ENCODE measurements around the gene LEFTY1. TPM values are rescaled to one million over a fixed set of nuclear protein-coding genes. Genes with fewer than 3 reads are reported as not detected.

LEFTY1 gene
- total RNA-seq, 1 experiment from 2014 or later = 0.64 TPM

- Histone ChIP-seq H3K27me3 (ENCODE audit: insufficient read depth, low read length) (no peaks in the 10 kb centered on the region), H2AFZ (ENCODE audit: low read depth, low read length, poor library complexity, severe bottlenecking) (no peak overlapping the region), H3K9me2 (ENCODE audit: insufficient read depth) (no peaks in the 10 kb centered on the region), H3K9ac (ENCODE audit: low read length) (no peak overlapping the region), H3K27ac (ENCODE audit: low read depth, low read length) (no peak overlapping the region), H4K20me1 (ENCODE audit: insufficient read depth) (no peaks in the 10 kb centered on the region), H3K36me3 (ENCODE audit: control insufficient read depth in 1 of 2, insufficient read depth in 2 of 2, low read length in 2 of 2) (peaks cover 0 to 4% of the 10 kb centered on the region in 2 experiments; a peak in 2 of 4 replicates), H3K79me2 (ENCODE audit: insufficient read depth, low read length) (no peaks in the 10 kb centered on the region), H3K4me2 (ENCODE audit: low read length) (no peak overlapping the region), H3K9me3 (ENCODE audit: control insufficient read depth in 1 of 2, insufficient read depth in 1 of 2, low read depth in 1 of 2, low read length in 2 of 2) (no peaks in the 10 kb centered on the region), H3K4me3 (replicated peaks in 1 of 2; ENCODE audit: low read depth in 1 of 2, low read length in 2 of 2) (no peak overlapping the region), H3K4me1 (ENCODE audit: control insufficient read depth in 1 of 2, insufficient read depth in 2 of 2, low read length in 2 of 2) (0 out of 4 replicates have a peak, but pooled peaks cover 0 to 3% of the 10 kb centered on the region in 2 experiments)
- ATAC-seq (no peak), DNase-seq (ENCODE audit: low read depth, low spot score) (no peak)
- TF ChIP-seq SIN3A (IDR thresholded peaks at IDR 0.05; ENCODE audit: low read depth) (no peak), SP1 (IDR thresholded peaks at IDR 0.05; ENCODE audit: low read depth) (no peak), JUND (IDR thresholded peaks at IDR 0.05) (no peak), EZH2phosphoT487 (IDR thresholded peaks at IDR 0.05; ENCODE audit: borderline replicate concordance) (no peak), EZH2 (IDR thresholded peaks at IDR 0.05) (no peak), RAD21 (IDR thresholded peaks at IDR 0.05; ENCODE audit: low read depth) (no peak), POLR2AphosphoS5 (IDR thresholded peaks at IDR 0.05; ENCODE audit: low read depth, low read length) (no peak), FOSL1 (IDR thresholded peaks at IDR 0.05; ENCODE audit: low read depth) (no peak), ZFX (IDR thresholded peaks at IDR 0.05) (no peak), YY1 (IDR thresholded peaks at IDR 0.05; ENCODE audit: extremely low read depth, insufficient replicate concordance, low read depth, low read length) (no peak), TCF7L2 (IDR thresholded peaks at IDR 0.05; ENCODE audit: borderline replicate concordance, extremely low read depth, insufficient read depth, insufficient read length) (no peak), EGR1 (IDR thresholded peaks at IDR 0.05; ENCODE audit: low read depth) (no peak), SRF (IDR thresholded peaks at IDR 0.05; ENCODE audit: low read depth) (no peak), POLR2A (IDR thresholded peaks at IDR 0.05; ENCODE audit: borderline replicate concordance, extremely low read depth, insufficient read depth, insufficient read length) (no peak)
- TF ChIP-seq, protein P1, sequence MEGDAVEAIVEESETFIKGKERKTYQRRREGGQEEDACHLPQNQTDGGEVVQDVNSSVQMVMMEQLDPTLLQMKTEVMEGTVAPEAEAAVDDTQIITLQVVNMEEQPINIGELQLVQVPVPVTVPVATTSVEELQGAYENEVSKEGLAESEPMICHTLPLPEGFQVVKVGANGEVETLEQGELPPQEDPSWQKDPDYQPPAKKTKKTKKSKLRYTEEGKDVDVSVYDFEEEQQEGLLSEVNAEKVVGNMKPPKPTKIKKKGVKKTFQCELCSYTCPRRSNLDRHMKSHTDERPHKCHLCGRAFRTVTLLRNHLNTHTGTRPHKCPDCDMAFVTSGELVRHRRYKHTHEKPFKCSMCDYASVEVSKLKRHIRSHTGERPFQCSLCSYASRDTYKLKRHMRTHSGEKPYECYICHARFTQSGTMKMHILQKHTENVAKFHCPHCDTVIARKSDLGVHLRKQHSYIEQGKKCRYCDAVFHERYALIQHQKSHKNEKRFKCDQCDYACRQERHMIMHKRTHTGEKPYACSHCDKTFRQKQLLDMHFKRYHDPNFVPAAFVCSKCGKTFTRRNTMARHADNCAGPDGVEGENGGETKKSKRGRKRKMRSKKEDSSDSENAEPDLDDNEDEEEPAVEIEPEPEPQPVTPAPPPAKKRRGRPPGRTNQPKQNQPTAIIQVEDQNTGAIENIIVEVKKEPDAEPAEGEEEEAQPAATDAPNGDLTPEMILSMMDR (IDR thresholded peaks at IDR 0.05 in 2 of 3, conservative IDR thresholded peaks at IDR 0.05 in 1 of 3; ENCODE audit: borderline replicate concordance in 1 of 3, insufficient read depth in 1 of 3, low read depth in 2 of 3, low read length in 2 of 3) = no peak
- intact Hi-C loops (cut with micrococcal nuclease) = loop anchor here (10.0 kb wide), 1 partner anchor 124 kb away; no protein-coding TSS in a partner anchor
- ChIA-PET CTCF (no interaction called here), RAD21 (ENCODE audit: low non-redundant PET in 1 of 2, low total read pairs in 2 of 2, uncharacterized antibody in 2 of 2, unreplicated experiment in 2 of 2) (no interaction called here), POLR2A (no interaction called here)
- BruUV-seq (replicated peaks) = no TSS peak
Measured at GRCh38 chr1:225850370-225850769, 38.6 kb downstream of the LEFTY1 start.

All from HCT116 (cell line).